GM12891 (cell line): ENCODE results near the gene STXBP5.

Experiments
- DNase-seq: peaks from one replicate; pipeline ENCODE4 v3.0.0; 2011; ENCODE audit warnings: low spot score; ENCODE audit not compliant: insufficient read length
- FAIRE-seq: peaks from 2 replicates; lab custom pipeline; 2011; peaks lifted over from hg19 to GRCh38; lab: Jason Lieb, UNC
- PAX5 ChIP-seq: IDR thresholded peaks from 2 replicates; pipeline ENCODE4 v1.6.1; 2011; ENCODE audit warnings: low read length, moderate library complexity, mild to moderate bottlenecking; ENCODE audit not compliant: insufficient read depth, severe bottlenecking
- POLR2A ChIP-seq: IDR thresholded peaks from 2 replicates; pipeline ENCODE4 v1.6.1; 2011; ENCODE audit warnings: low read depth, low read length, control low read depth
- POLR2AphosphoS5 ChIP-seq: IDR thresholded peaks from 2 replicates; pipeline ENCODE4 v1.6.1; 2011; ENCODE audit warnings: low read depth, low read length, control low read depth
- POU2F2 ChIP-seq: IDR thresholded peaks from 2 replicates; pipeline ENCODE4 v1.6.1; 2011; ENCODE audit warnings: low read depth, mild to moderate bottlenecking, control low read depth, low read length, moderate library complexity
- SPI1 ChIP-seq: IDR thresholded peaks from 2 replicates; pipeline ENCODE4 v1.6.1; 2011; ENCODE audit warnings: low read depth, low read length, control low read depth
- TAF1 ChIP-seq: IDR thresholded peaks from 2 replicates; pipeline ENCODE4 v1.6.1; 2011; ENCODE audit warnings: low read depth, low read length, control low read depth

The STXBP5 gene

GRCh38 chr6:147434076-147434475, 229.9 kb downstream of the STXBP5 start:
- no peak for DNase-seq
- TF ChIP-seq TAF1 (no peak), PAX5 (no peak), POLR2AphosphoS5 (no peak), SPI1 (no peak), POU2F2 (no peak)
- FAIRE-seq: no peak

GRCh38 chr6:147434516-147434915, 230.3 kb downstream of the STXBP5 start:
- TF ChIP-seq POLR2A (no peak), POU2F2 (no peak), POLR2AphosphoS5 (no peak), TAF1 (no peak), SPI1 (no peak), PAX5 (no peak)
- DNase-seq (no peak), FAIRE-seq (no peak)

- FAIRE-seq (no peak), DNase-seq (no peak)
- TF ChIP-seq POLR2A: no peak
- no peak for TF ChIP-seq TAF1
- no peak for TF ChIP-seq PAX5
- TF ChIP-seq POLR2AphosphoS5: no peak
- no peak for TF ChIP-seq POU2F2
- no peak for TF ChIP-seq SPI1
These were observed 233.4 kb downstream of the STXBP5 start for GRCh38 chr6:147437615-147438014.

GRCh38 chr6:147438758-147439528, 234.7 kb downstream of the STXBP5 start:
- no peak for DNase-seq
- FAIRE-seq: no peak
- TF ChIP-seq POLR2A (no peak), TAF1 (no peak), POLR2AphosphoS5 (no peak), SPI1 (no peak), PAX5 (no peak), POU2F2 (no peak)
